Ishikawa (cell line): ENCODE measurements around the gene SERP1.

Source experiments
- EP300 ChIP-seq: IDR thresholded peaks from 2 replicates; pipeline ENCODE4 v1.6.1; 2012; ENCODE audit warnings: borderline replicate concordance
- RAD21 ChIP-seq: IDR thresholded peaks from 2 replicates; pipeline ENCODE4 v1.6.1; 2012; ENCODE audit warnings: low read depth
- TAF1 ChIP-seq: IDR thresholded peaks from 2 replicates; pipeline ENCODE4 v1.6.1; 2012; ENCODE audit warnings: low read depth, mild to moderate bottlenecking
- YY1 ChIP-seq: IDR thresholded peaks from 2 replicates; pipeline ENCODE4 v1.6.1; 2012; ENCODE audit warnings: low read depth
- ZBTB7A ChIP-seq: IDR thresholded peaks from 2 replicates; pipeline ENCODE4 v1.6.1; 2012; ENCODE audit warnings: low read depth

DNA sequence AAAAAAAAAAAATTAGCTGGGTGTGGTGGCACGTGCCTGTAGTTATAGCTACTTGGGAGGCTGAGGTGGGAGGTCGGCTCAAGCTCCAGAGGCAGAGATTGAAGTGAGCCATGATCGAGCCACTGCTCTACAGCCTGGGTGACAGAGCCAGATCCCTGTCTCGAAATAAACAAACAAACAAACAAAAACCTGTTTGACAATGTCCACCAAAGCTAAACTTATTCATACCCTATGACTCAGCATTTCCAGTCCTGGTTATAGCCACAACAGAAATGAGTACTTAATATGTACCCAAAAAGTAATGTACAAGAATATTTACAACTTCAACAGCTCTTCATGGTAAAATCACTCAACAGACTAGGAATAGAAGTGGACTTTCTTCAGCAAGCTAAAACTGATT, 31.1 kb downstream of the SERP1 start:
- TF ChIP-seq ZBTB7A (no peak), YY1 (no peak), EP300 (no peak), RAD21 (no peak), TAF1 (no peak)
